Right lobe of liver (tissue), 6 donors: ENCODE results near the gene ADAMTS6. TPM values are rescaled to one million over a fixed set of nuclear protein-coding genes. Genes with fewer than 3 reads are reported as not detected.
"Not testable (repeated sequence)": the region's sequence is repeated elsewhere in the genome, so short reads cannot be mapped to it uniquely, and the experiment has no call there.

ENCODE experiments used
- ATAC-seq, 4 donors: fragments of 200-7000 bp; cut with Tn5 transposase; one replicate each; pipeline ENCODE4 v1.9.1; 2020; ENCODE audit warnings: mild to moderate bottlenecking in 4 of 4, moderate library complexity in 4 of 4
- DNase-seq, 3 donors: peaks; one replicate each; pipeline ENCODE4 v3.0.0-alpha.2; 2020
- H3K27ac ChIP-seq, 3 donors: fragments of 200-600 bp; one replicate each; pipeline ENCODE4 v1.8.0; 2022
- H3K27me3 ChIP-seq, 2 donors: fragments of 200-600 bp; one replicate each; pipeline ENCODE4 v1.8.0; 2022
- H3K36me3 ChIP-seq, 4 donors: fragments of 200-600 bp; sonication (generic) in 1 of 4; one replicate each; pipeline versions ENCODE4 v1.5.1 to v1.8.0; 2017 to 2022; ENCODE audit warnings: control low read depth in 1 of 4
- H3K4me1 ChIP-seq, 4 donors: fragments of 200-600 bp; sonication (generic) in 1 of 4; one replicate each; pipeline versions ENCODE4 v1.5.1 to v1.8.0; 2017 to 2022; ENCODE audit warnings: control low read depth in 1 of 4
- H3K4me3 ChIP-seq, 3 donors: fragments of 200-600 bp; one replicate each; pipeline ENCODE4 v1.8.0; 2022
- H3K9me3 ChIP-seq, 4 donors: fragments of 200-600 bp; sonication (generic) in 1 of 4; one replicate each; pipeline versions ENCODE4 v1.5.1 to v1.8.0; 2017 to 2022; ENCODE audit warnings: control low read depth in 1 of 4
- POLR2A ChIP-seq: fragments of 450-650 bp; IDR thresholded peaks from one replicate; pipeline ENCODE4 v1.6.1; 2017; ENCODE audit warnings: antibody characterized with exemption, mild to moderate bottlenecking
- WGBS: methylation state at CpG from one replicate; pipeline ENCODE4 v1.1.6; 2018; ENCODE audit warnings: low coverage, low lambda C conversion rate; ENCODE audit not compliant: insufficient coverage; ENCODE audit errors: missing lambda C conversion rate; 5-methylcytosine and 5-hydroxymethylcytosine counted together
- intact Hi-C, 2 donors: fragments of 100-400 bp; cut with DNase I; formaldehyde crosslinking; loops; one replicate each; pipeline versions ENCODE4 v1.11.2 to v1.14.1; 2022
- total RNA-seq, 6 experiments: library from RNA; depleted of rRNA in 2 of 6; stranded (reverse); fragments of >200 nt in 2 of 6; fragmentation: NEBNext Ultra II Directional in 3 of 6; extraction: Animal tissue kit (Norgen Biotek cat#: 25700) in 3 of 6; gene quantifications; one replicate each; pipeline versions ENCODE4 v1.1.0 to v1.2.4, GENCODE V29; 2016 to 2023
- TF ChIP-seq, protein P1 (sequence below), 4 donors: fragments of 200-600 bp in 3 of 4; fragments of 450-650 bp in 1 of 4; IDR thresholded peaks; one replicate each; pipeline versions ENCODE4 v1.5.1 to v1.8.0; 2016 to 2022; ENCODE audit warnings: antibody characterized with exemption in 4 of 4, mild to moderate bottlenecking in 2 of 4
- donor health status: DM: no; HTN: yes; CAD: no.
- donor health status: DM: no; HTN: no; CAD: no.
- donor health status: DM: no; HTN: no; CAD: no.
- donor health status: DM: no; HTN: yes; CAD: no.
- donor health status: DM: no; HTN: yes; CAD: no.

ADAMTS6 gene
- total RNA-seq, 6 experiments from 2014 or later = 0.17 to 0.56 (median 0.40) TPM

DNA sequence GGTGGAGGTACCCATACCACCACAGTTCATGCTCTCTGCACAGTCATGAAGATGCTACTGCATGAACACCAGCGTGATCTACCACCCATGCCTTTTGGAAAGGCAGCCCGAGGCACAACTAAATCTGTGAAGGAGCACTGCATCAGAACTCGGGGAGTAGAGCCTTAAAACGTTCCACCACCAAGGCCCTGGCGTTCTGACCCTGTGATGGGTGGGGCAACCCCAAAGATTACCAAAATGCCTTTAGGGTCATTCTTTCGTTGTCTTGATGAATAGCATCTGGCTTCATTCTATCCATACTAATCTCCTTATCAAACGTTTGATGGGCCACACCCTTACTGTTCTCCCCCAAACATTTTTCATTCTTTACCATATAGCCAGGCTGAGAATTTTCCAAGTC lies 97.9 kb downstream of the ADAMTS6 start:
- no peaks in the 10 kb centered on the region for H3K9me3 ChIP-seq
- H3K27me3 ChIP-seq = no peaks in the 10 kb centered on the region
- no peak for TF ChIP-seq POLR2A
- TF ChIP-seq, protein P1, sequence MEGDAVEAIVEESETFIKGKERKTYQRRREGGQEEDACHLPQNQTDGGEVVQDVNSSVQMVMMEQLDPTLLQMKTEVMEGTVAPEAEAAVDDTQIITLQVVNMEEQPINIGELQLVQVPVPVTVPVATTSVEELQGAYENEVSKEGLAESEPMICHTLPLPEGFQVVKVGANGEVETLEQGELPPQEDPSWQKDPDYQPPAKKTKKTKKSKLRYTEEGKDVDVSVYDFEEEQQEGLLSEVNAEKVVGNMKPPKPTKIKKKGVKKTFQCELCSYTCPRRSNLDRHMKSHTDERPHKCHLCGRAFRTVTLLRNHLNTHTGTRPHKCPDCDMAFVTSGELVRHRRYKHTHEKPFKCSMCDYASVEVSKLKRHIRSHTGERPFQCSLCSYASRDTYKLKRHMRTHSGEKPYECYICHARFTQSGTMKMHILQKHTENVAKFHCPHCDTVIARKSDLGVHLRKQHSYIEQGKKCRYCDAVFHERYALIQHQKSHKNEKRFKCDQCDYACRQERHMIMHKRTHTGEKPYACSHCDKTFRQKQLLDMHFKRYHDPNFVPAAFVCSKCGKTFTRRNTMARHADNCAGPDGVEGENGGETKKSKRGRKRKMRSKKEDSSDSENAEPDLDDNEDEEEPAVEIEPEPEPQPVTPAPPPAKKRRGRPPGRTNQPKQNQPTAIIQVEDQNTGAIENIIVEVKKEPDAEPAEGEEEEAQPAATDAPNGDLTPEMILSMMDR (IDR thresholded peaks at IDR 0.05) = no peak
- H3K4me3 ChIP-seq = no peak overlapping the region
- H3K36me3 ChIP-seq = no peaks in the 10 kb centered on the region
- WGBS = 48% methylated on average over 3 of the region's 7 CpGs
- ATAC-seq (no peak), DNase-seq (no peak)
- no peaks in the 10 kb centered on the region for H3K4me1 ChIP-seq
- intact Hi-C loops = no loop called here
- no peak overlapping the region for H3K27ac ChIP-seq

DNA sequence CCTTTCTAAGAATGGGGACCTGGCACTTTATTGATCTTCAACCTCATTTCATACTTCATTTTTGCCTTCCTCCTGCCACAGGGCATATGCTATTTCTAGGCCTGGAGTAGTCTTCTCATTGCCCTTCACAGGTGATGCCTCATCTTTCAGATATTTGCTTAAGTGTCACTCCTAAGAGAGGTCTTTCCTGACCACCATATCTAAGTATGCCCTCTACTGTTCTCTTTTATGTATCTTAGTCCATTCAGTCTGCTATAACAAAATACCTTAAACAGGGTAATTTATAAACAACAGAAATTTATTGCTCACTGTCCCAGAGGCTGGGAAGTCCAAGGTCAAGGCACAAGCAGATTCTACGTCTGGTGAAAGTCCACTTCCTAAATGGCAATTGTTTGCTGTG lies 99.1 kb downstream of the ADAMTS6 start:
- Histone ChIP-seq H3K4me3 (no peak overlapping the region), H3K27me3 (no peaks in the 10 kb centered on the region), H3K4me1 (no peaks in the 10 kb centered on the region), H3K27ac (no peak overlapping the region), H3K9me3 (no peaks in the 10 kb centered on the region), H3K36me3 (no peaks in the 10 kb centered on the region)
- DNase-seq (no peak), ATAC-seq (no peak)
- intact Hi-C loops = no loop called here
- no peak for TF ChIP-seq POLR2A
- TF ChIP-seq, protein P1 (IDR thresholded peaks at IDR 0.05) = no peak
- 78% methylated on average over 1 of the region's 1 CpG for WGBS

DNA sequence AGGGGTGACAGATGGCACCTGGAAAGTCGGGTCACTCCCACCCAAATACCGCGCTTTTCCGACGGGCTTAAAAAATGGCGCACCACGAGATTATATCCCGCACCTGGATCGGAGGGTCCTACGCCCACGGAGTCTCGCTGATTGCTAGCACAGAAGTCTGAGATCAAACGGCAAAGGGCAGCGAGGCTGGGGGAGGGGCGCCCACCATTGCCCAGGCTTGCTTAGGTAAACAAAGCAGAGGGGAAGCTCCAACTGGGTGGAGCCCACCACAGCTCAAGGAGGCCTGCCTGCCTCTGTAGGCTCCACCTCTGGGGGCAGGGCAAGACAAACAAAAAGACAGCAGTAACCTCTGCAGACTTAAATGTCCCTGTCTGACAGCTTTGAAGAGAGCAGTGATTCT lies 111.2 kb downstream of the ADAMTS6 start:
- H3K4me1 ChIP-seq, H3K9me3 ChIP-seq, H3K27me3 ChIP-seq, ATAC-seq, intact Hi-C loops, H3K27ac ChIP-seq, DNase-seq, H3K4me3 ChIP-seq, H3K36me3 ChIP-seq: not testable (repeated sequence)
- WGBS = 86% methylated on average over 7 of the region's 15 CpGs

DNA sequence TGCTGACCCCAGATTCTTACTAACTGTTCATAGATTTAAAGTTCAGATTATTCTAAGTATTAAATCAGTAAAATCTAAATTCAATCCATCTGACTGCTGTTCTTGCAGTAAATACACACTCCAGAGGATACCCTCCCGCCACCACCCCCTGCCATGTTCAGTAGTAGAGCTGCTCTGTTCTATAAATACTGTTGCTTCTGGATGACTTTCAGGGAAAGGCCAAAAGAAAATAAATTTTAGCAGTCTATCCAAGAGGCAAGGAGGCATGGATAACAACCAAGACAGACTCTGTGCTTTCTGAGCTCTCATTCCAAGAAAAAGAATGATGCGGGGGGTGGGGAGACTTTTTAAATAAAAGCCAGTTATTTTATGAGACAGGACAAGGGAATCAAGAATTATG lies 115.1 kb downstream of the ADAMTS6 start:
- ATAC-seq (no peak), DNase-seq (no peak)
- intact Hi-C loops = no loop called here
- Histone ChIP-seq H3K27ac (no peak overlapping the region), H3K9me3 (no peaks in the 10 kb centered on the region), H3K4me1 (no peaks in the 10 kb centered on the region), H3K4me3 (no peak overlapping the region), H3K36me3 (no peaks in the 10 kb centered on the region), H3K27me3 (no peaks in the 10 kb centered on the region)
- no peak for TF ChIP-seq POLR2A
- TF ChIP-seq, protein P1 (IDR thresholded peaks at IDR 0.05) = no peak
- WGBS = 91% methylated on average over 2 of the region's 2 CpGs

DNA sequence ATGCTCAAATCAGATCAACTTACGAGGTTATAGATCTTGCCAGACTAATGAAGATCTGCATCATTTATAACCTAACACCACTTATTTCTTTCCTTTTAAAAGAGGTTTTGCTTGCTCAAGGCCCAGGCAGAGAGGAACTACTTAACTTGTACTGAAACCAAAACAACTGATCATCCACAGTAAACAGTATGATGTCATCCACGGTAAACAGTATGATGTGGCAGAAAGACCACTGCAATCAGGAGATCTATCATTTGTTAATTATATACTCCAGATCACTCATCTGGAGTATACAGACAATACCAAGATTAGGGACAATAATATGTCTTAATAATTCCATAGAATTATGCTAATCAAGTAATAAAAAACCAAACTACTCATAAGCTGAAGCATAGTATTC lies 116.8 kb downstream of the ADAMTS6 start:
- H3K36me3 ChIP-seq = no peaks in the 10 kb centered on the region
- WGBS = 61% methylated on average over 2 of the region's 2 CpGs
- no peak for DNase-seq
- TF ChIP-seq, protein P1 (IDR thresholded peaks at IDR 0.05) = no peak
- no peak for TF ChIP-seq POLR2A
- H3K9me3 ChIP-seq = no peaks in the 10 kb centered on the region
- H3K27ac ChIP-seq = peak overlapping the region; percentile 0 to 58 (median 17)
- H3K27me3 ChIP-seq = no peaks in the 10 kb centered on the region
- no peak overlapping the region for H3K4me3 ChIP-seq
- intact Hi-C loops = no loop called here
- H3K4me1 ChIP-seq = no peaks in the 10 kb centered on the region
- ATAC-seq = peak; percentile 33 to 95 (median 51)
